Measurements from ENCODE around the gene CD5L. TPM values are rescaled to one million over a fixed set of nuclear protein-coding genes. Genes with fewer than 3 reads are reported as not detected.

The CD5L gene
- total RNA-seq, 2 donors from 2014 or later, result not detected

- Histone ChIP-seq H3K36me3 (no peaks in the 10 kb centered on the region), H3K9me3 (no peaks in the 10 kb centered on the region), H3K27me3 (replicated peaks; ENCODE audit: insufficient read depth) (no peaks in the 10 kb centered on the region), H3K4me1 (replicated peaks) (no peaks in the 10 kb centered on the region), H3K27ac (no peak overlapping the region), H3K4me3 (no peak overlapping the region)
- no peak for TF ChIP-seq CTCF (IDR thresholded peaks at IDR 0.05)
- no peak for TF ChIP-seq POLR2AphosphoS5 (IDR thresholded peaks at IDR 0.05)
- no peak for TF ChIP-seq POLR2A (IDR thresholded peaks at IDR 0.05)
- DNase-seq (ENCODE audit: low spot score), result no peak
- intact Hi-C loops (cut with DNase I), result no loop called here
- WGBS, result 84% methylated on average over 7 of the region's 7 CpGs
These were observed 37.8 kb downstream of the CD5L start for GRCh38 chr1:157803851-157804250.

GRCh38 chr1:157799996-157800395, 41.6 kb downstream of the CD5L start:
- intact Hi-C loops (cut with DNase I), result no loop called here
- 59% methylated on average over 1 of the region's 1 CpG for WGBS
- Histone ChIP-seq H3K9me3 (no peaks in the 10 kb centered on the region), H3K27me3 (replicated peaks; ENCODE audit: insufficient read depth) (no peaks in the 10 kb centered on the region), H3K27ac (no peak overlapping the region), H3K4me1 (replicated peaks) (no peaks in the 10 kb centered on the region), H3K4me3 (no peak overlapping the region), H3K36me3 (no peaks in the 10 kb centered on the region)
- TF ChIP-seq POLR2A (IDR thresholded peaks at IDR 0.05) (no peak), CTCF (IDR thresholded peaks at IDR 0.05) (no peak), POLR2AphosphoS5 (IDR thresholded peaks at IDR 0.05) (no peak)
- DNase-seq (ENCODE audit: low spot score), result no peak

- Histone ChIP-seq H3K27ac (no peak overlapping the region), H3K9me3 (no peaks in the 10 kb centered on the region), H3K4me1 (replicated peaks) (no peaks in the 10 kb centered on the region), H3K36me3 (no peaks in the 10 kb centered on the region), H3K4me3 (no peak overlapping the region), H3K27me3 (replicated peaks; ENCODE audit: insufficient read depth) (no peaks in the 10 kb centered on the region)
- WGBS, result 81% methylated on average over 5 of the region's 5 CpGs
- TF ChIP-seq CTCF (IDR thresholded peaks at IDR 0.05), result no peak
- intact Hi-C loops (cut with DNase I), result no loop called here
- DNase-seq (ENCODE audit: low spot score), result no peak
These were observed 43.4 kb downstream of the CD5L start for GRCh38 chr1:157798211-157798610.

GRCh38 chr1:157785248-157785647, 56.4 kb downstream of the CD5L start:
- Histone ChIP-seq H3K27ac (no peak overlapping the region), H3K9me3 (no peaks in the 10 kb centered on the region), H3K36me3 (no peaks in the 10 kb centered on the region), H3K4me3 (no peak overlapping the region), H3K4me1 (replicated peaks) (no peaks in the 10 kb centered on the region), H3K27me3 (replicated peaks; ENCODE audit: insufficient read depth) (no peaks in the 10 kb centered on the region)
- 17% methylated on average over 1 of the region's 1 CpG for WGBS
- DNase-seq (ENCODE audit: low spot score), result no peak
- no peak for TF ChIP-seq POLR2AphosphoS5 (IDR thresholded peaks at IDR 0.05)
- TF ChIP-seq POLR2A (IDR thresholded peaks at IDR 0.05), result no peak
- TF ChIP-seq CTCF (IDR thresholded peaks at IDR 0.05), result no peak
- intact Hi-C loops (cut with DNase I), result no loop called here

- Histone ChIP-seq H3K4me3 (no peak overlapping the region), H3K27me3 (replicated peaks; ENCODE audit: insufficient read depth) (no peaks in the 10 kb centered on the region), H3K9me3 (no peaks in the 10 kb centered on the region), H3K36me3 (no peaks in the 10 kb centered on the region), H3K27ac (no peak overlapping the region), H3K4me1 (replicated peaks) (no peaks in the 10 kb centered on the region)
- TF ChIP-seq POLR2AphosphoS5 (IDR thresholded peaks at IDR 0.05) (no peak), POLR2A (IDR thresholded peaks at IDR 0.05) (no peak), CTCF (IDR thresholded peaks at IDR 0.05) (no peak)
- intact Hi-C loops (cut with DNase I), result no loop called here
- no peak for DNase-seq (ENCODE audit: low spot score)
- 74% methylated on average over 3 of the region's 3 CpGs for WGBS
These were observed 56.8 kb downstream of the CD5L start for GRCh38 chr1:157784801-157785200.

All from prostate gland (tissue), 2 donors.